Effector memory CD8-positive, alpha-beta T cell (primary cell): Measurements from ENCODE around the gene SHISA4.
"Not testable (repeated sequence)": the region's sequence is repeated elsewhere in the genome, so short reads cannot be mapped to it uniquely, and the experiment has no call there.

Source experiments
- ATAC-seq: fragments of 150-1000 bp; cut with Tn5 transposase; replicated peaks from 2 replicates; pipeline ENCODE4 v1.10.0; 2021; ENCODE audit warnings: mild to moderate bottlenecking, moderate library complexity
- DNase-seq, 3 experiments: peaks; one replicate each; pipeline ENCODE4 v3.0.0; 2021
- H3K27ac Mint-ChIP-seq, 2 donors: one replicate each; pipeline ENCODE4 v1.8.0; 2022; ENCODE audit warnings: mild to moderate bottlenecking in 2 of 2, mixed read lengths in 2 of 2, moderate library complexity in 2 of 2
- H3K27me3 Mint-ChIP-seq, 2 donors: one replicate each; pipeline ENCODE4 v1.8.0; 2022; ENCODE audit warnings: mixed read lengths in 2 of 2
- H3K36me3 Mint-ChIP-seq: one replicate; pipeline ENCODE4 v1.8.0; 2022; ENCODE audit warnings: mild to moderate bottlenecking, moderate library complexity, mixed read lengths; ENCODE audit not compliant: insufficient read depth
- H3K4me1 Mint-ChIP-seq, 2 donors: one replicate each; pipeline ENCODE4 v1.8.0; 2022; ENCODE audit warnings: low read depth in 2 of 2, mixed read lengths in 2 of 2
- H3K4me3 Mint-ChIP-seq, 2 donors: one replicate each; pipeline ENCODE4 v1.8.0; 2022; ENCODE audit warnings: mild to moderate bottlenecking in 2 of 2, mixed read lengths in 2 of 2, moderate library complexity in 2 of 2
- H3K9me3 Mint-ChIP-seq, 2 donors: one replicate each; pipeline ENCODE4 v1.8.0; 2022; ENCODE audit warnings: mixed read lengths in 2 of 2

SHISA4 gene

GRCh38 chr1:201896951-201897391 lies 8.3 kb downstream of the SHISA4 start:
- peak overlapping the region in 1 of 2 donors; percentile 68 for H3K27ac Mint-ChIP-seq
- no peak overlapping the region for H3K4me3 Mint-ChIP-seq
- no peak for ATAC-seq
- peaks cover 2% of the 10 kb centered on the region for H3K36me3 Mint-ChIP-seq
- no peaks in the 10 kb centered on the region for H3K9me3 Mint-ChIP-seq
- peaks cover 7% of the 10 kb centered on the region in 2 donors for H3K4me1 Mint-ChIP-seq
- DNase-seq, result no peak
- peaks cover 27 to 34% of the 10 kb centered on the region in 2 donors for H3K27me3 Mint-ChIP-seq

DNA sequence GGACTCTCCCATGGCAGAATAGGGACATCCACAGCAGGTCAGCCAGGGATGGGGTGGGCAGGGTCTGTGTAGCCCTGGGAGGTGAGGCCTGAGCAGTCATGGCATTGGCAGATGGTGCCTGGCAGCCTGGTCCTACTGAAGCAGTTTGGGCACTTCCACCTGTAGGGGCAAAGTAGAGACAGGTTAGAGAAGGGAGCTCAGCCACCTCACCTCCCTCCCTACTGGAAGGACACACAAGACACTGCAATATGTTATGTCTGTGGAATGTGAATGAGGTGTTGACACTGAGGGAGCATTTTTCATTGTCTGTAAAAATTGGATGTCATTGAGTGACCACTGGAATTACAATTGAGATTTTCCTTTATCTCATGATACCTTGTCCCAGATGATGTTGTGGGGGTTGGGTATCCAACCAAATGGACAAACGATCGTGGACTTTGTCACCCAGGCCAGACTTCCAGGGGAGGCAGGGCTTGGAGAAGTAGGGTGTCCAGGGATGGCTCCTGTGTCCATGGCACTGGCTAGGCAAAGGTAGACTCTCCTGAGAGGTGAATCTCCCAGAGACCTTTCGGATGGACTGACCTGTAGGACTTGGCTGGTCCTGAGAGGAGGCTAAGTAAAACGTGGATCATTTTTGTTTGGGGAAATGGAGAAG lies 9.7 kb downstream of the SHISA4 start:
- H3K36me3 Mint-ChIP-seq, result peaks cover 2% of the 10 kb centered on the region
- H3K4me1 Mint-ChIP-seq, result peaks cover 7% of the 10 kb centered on the region in 2 donors
- H3K4me3 Mint-ChIP-seq, result no peak overlapping the region
- peaks cover 17 to 24% of the 10 kb centered on the region in 2 donors for H3K27me3 Mint-ChIP-seq
- ATAC-seq, result no peak
- H3K9me3 Mint-ChIP-seq, result no peaks in the 10 kb centered on the region
- H3K27ac Mint-ChIP-seq, result peak overlapping the region in 1 of 2 donors; percentile 81
- no peak for DNase-seq

GRCh38 chr1:201898992-201899391 lies 10.3 kb downstream of the SHISA4 start:
- peaks cover 11 to 17% of the 10 kb centered on the region in 2 donors for H3K27me3 Mint-ChIP-seq
- ATAC-seq, result no peak
- H3K36me3 Mint-ChIP-seq, result peaks cover 2% of the 10 kb centered on the region
- no peaks in the 10 kb centered on the region for H3K9me3 Mint-ChIP-seq
- H3K4me3 Mint-ChIP-seq, result no peak overlapping the region
- DNase-seq, result no peak
- peaks cover 7% of the 10 kb centered on the region in 2 donors for H3K4me1 Mint-ChIP-seq
- no peak overlapping the region for H3K27ac Mint-ChIP-seq

- Mint-ChIP-seq H3K27me3 (peaks cover 10% of the 10 kb centered on the region in 2 donors), H3K4me1 (peaks cover 7% of the 10 kb centered on the region in 2 donors)
Measured at GRCh38 chr1:201899683-201900429, 11.2 kb downstream of the SHISA4 start.

DNA sequence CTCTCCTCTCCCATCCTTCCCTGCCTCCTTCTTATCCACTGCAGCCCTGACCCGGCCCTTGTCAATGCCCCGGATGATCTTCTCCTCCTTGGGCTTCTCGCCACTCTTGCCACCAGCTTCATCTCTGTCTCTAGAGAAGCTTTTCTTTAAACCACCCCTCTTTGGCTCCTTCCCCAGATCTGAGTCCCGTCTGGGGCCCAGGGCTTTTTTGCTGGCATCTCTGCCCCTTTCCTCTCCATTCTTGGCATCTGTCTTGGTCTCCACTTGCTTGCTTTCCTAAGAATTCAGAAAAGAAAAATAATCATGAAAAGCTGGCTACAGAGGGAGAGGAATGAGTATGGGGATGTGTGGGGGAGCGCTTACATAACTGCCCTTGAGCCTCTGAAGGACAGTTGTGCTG lies 11.8 kb downstream of the SHISA4 start:
- peaks cover 10% of the 10 kb centered on the region in 2 donors for H3K27me3 Mint-ChIP-seq
- H3K27ac Mint-ChIP-seq, result no peak overlapping the region
- H3K4me3 Mint-ChIP-seq, result no peak overlapping the region
- peaks cover 7 to 8% of the 10 kb centered on the region in 2 donors for H3K4me1 Mint-ChIP-seq
- DNase-seq (no peak), ATAC-seq (no peak)
- H3K9me3 Mint-ChIP-seq, result no peaks in the 10 kb centered on the region
- H3K36me3 Mint-ChIP-seq, result peaks cover 2% of the 10 kb centered on the region

More at GRCh38 chr1:201899683-201900429, 11.2 kb downstream of the SHISA4 start:
- Mint-ChIP-seq H3K4me3 (no peak overlapping the region), H3K27ac (no peak overlapping the region), H3K9me3 (no peaks in the 10 kb centered on the region), H3K36me3 (peaks cover 2% of the 10 kb centered on the region)
- ATAC-seq, result no peak
- DNase-seq, result no peak

DNA sequence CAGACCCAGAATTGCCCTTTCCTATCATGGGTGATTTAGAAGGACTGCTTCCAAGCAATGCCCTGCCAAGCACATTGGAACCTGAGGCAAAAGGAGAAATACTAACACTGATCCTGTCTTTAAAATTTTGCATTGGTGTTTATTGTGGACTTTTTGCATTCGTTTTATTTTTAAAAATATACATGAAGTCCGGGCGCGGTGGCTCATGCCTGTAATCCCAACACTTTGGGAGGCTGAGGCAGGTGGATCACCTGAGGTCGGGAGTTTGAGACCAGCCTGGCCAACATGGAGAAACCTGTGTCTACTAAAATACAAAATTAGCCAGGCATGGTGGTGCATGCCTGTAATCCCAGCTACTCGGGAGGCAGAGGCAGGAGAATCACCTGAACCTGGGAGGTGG lies 12.3 kb downstream of the SHISA4 start:
- H3K4me1 Mint-ChIP-seq, H3K4me3 Mint-ChIP-seq, H3K27ac Mint-ChIP-seq, H3K36me3 Mint-ChIP-seq, DNase-seq, H3K9me3 Mint-ChIP-seq, ATAC-seq: not testable (repeated sequence)
- peaks cover 10% of the 10 kb centered on the region in 2 donors for H3K27me3 Mint-ChIP-seq

- peaks cover 10% of the 10 kb centered on the region in 2 donors for H3K27me3 Mint-ChIP-seq
- peaks cover 0 to 3% of the 10 kb centered on the region in 2 donors for H3K4me1 Mint-ChIP-seq
- no peak overlapping the region for H3K4me3 Mint-ChIP-seq
- H3K27ac Mint-ChIP-seq, result no peak overlapping the region
- ATAC-seq (no peak), DNase-seq (no peak)
- H3K36me3 Mint-ChIP-seq, result peaks cover 2% of the 10 kb centered on the region
- H3K9me3 Mint-ChIP-seq, result no peaks in the 10 kb centered on the region
Measured at GRCh38 chr1:201902198-201902597, 13.5 kb downstream of the SHISA4 start.

DNA sequence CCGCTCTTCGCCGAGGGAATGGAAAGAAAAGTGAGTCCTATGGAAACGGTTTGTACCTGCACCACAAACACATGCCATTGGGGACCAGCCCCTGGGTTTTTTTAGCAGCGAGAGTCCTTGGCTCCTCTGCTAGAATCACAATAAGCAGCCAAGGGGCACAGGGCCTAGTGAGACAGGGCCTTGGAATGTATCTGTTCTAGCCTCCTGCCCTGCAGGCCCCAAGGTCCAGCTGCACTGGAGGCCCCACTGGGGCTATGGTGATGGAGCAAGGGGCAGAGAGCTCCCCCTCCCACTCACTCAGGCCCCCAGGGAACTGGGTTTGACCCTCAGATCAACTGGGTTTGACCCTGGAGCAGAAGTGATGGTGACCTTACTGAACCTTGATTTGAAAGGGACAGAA lies 14.4 kb downstream of the SHISA4 start:
- Mint-ChIP-seq H3K27ac (no peak overlapping the region), H3K4me3 (no peak overlapping the region), H3K27me3 (peaks cover 10% of the 10 kb centered on the region in 2 donors), H3K4me1 (peaks cover 0 to 3% of the 10 kb centered on the region in 2 donors), H3K36me3 (peaks cover 2% of the 10 kb centered on the region), H3K9me3 (no peaks in the 10 kb centered on the region)
- DNase-seq (no peak), ATAC-seq (no peak)

- DNase-seq (no peak), ATAC-seq (no peak)
- H3K36me3 Mint-ChIP-seq, result no peaks in the 10 kb centered on the region
- no peaks in the 10 kb centered on the region for H3K9me3 Mint-ChIP-seq
- no peak overlapping the region for H3K4me3 Mint-ChIP-seq
- no peak overlapping the region for H3K27ac Mint-ChIP-seq
- peaks cover 12 to 14% of the 10 kb centered on the region in 2 donors for H3K27me3 Mint-ChIP-seq
- H3K4me1 Mint-ChIP-seq, result peaks cover 0 to 3% of the 10 kb centered on the region in 2 donors
Measured at GRCh38 chr1:201904579-201904978, 15.9 kb downstream of the SHISA4 start.

GRCh38 chr1:201905234-201905890 lies 16.7 kb downstream of the SHISA4 start:
- no peaks in the 10 kb centered on the region for H3K9me3 Mint-ChIP-seq
- DNase-seq, result no peak
- peaks cover 0 to 3% of the 10 kb centered on the region in 2 donors for H3K4me1 Mint-ChIP-seq
- H3K27ac Mint-ChIP-seq, result no peak overlapping the region
- H3K27me3 Mint-ChIP-seq, result peaks cover 9 to 20% of the 10 kb centered on the region in 2 donors
- H3K4me3 Mint-ChIP-seq, result no peak overlapping the region
- no peaks in the 10 kb centered on the region for H3K36me3 Mint-ChIP-seq
- ATAC-seq, result no peak

GRCh38 chr1:201906336-201906735 lies 17.6 kb downstream of the SHISA4 start:
- Mint-ChIP-seq H3K9me3 (no peaks in the 10 kb centered on the region), H3K27ac (no peak overlapping the region)

GRCh38 chr1:201907621-201908020 lies 18.9 kb downstream of the SHISA4 start:
- no peak overlapping the region for H3K27ac Mint-ChIP-seq
- no peaks in the 10 kb centered on the region for H3K36me3 Mint-ChIP-seq
- H3K27me3 Mint-ChIP-seq, result peaks cover 6 to 34% of the 10 kb centered on the region in 2 donors
- no peak overlapping the region for H3K4me3 Mint-ChIP-seq
- H3K4me1 Mint-ChIP-seq, result peaks cover 0 to 3% of the 10 kb centered on the region in 2 donors
- ATAC-seq, result no peak
- no peaks in the 10 kb centered on the region for H3K9me3 Mint-ChIP-seq
- DNase-seq, result no peak

More at GRCh38 chr1:201906336-201906735, 17.6 kb downstream of the SHISA4 start:
- Mint-ChIP-seq H3K4me3 (no peak overlapping the region), H3K4me1 (peaks cover 0 to 3% of the 10 kb centered on the region in 2 donors), H3K36me3 (no peaks in the 10 kb centered on the region), H3K27me3 (peaks cover 6 to 30% of the 10 kb centered on the region in 2 donors)
- no peak for ATAC-seq
- no peak for DNase-seq

- Mint-ChIP-seq H3K27ac (no peak overlapping the region), H3K4me3 (no peak overlapping the region), H3K9me3 (no peaks in the 10 kb centered on the region), H3K27me3 (peaks cover 24 to 59% of the 10 kb centered on the region in 2 donors), H3K36me3 (no peaks in the 10 kb centered on the region), H3K4me1 (no peaks in the 10 kb centered on the region)
- no peak for DNase-seq
- no peak for ATAC-seq
Measured at GRCh38 chr1:201911826-201912571, 23.3 kb downstream of the SHISA4 start.
